ENCODE results near the gene SKP2. TPM values are rescaled to one million over a fixed set of nuclear protein-coding genes. Genes with fewer than 3 reads are reported as not detected.
"Not testable (repeated sequence)": the region's sequence is repeated elsewhere in the genome, so short reads cannot be mapped to it uniquely, and the experiment has no call there.

The SKP2 gene
- total and polyA plus RNA-seq, 4 donors = 4.6 to 28.2 (median 15.4) TPM

- no peak overlapping the region for H3K4me3 ChIP-seq (ENCODE audit: low read depth in 1 of 3, low read length in 3 of 3)
- peaks cover 0 to 9% (median 7%) of the 10 kb centered on the region in 4 donors for H3K4me1 ChIP-seq (ENCODE audit: control insufficient read depth in 4 of 4, insufficient read depth in 4 of 4, low read length in 3 of 4)
- no peak for DNase-seq (ENCODE audit: low spot score)
- H3K27me3 ChIP-seq (ENCODE audit: control insufficient read depth in 4 of 4, insufficient read depth in 4 of 4, low read length in 3 of 4) = no peaks in the 10 kb centered on the region
- TF ChIP-seq REST (IDR thresholded peaks at IDR 0.05) = no peak
- TF ChIP-seq FOXA1 (IDR thresholded peaks at IDR 0.05) = no peak
- TF ChIP-seq YY1 (IDR thresholded peaks at IDR 0.05) = no peak
- TF ChIP-seq SP1 (IDR thresholded peaks at IDR 0.05) = no peak
- no peak for TF ChIP-seq HNF4A (conservative IDR thresholded peaks at IDR 0.05)
- no peak for TF ChIP-seq ZBTB33 (IDR thresholded peaks at IDR 0.05)
- no peak for TF ChIP-seq JUND (IDR thresholded peaks at IDR 0.05)
- no peak for TF ChIP-seq ATF3 (IDR thresholded peaks at IDR 0.05)
- H3K9ac ChIP-seq (ENCODE audit: low read depth in 1 of 2, low read length in 2 of 2) = no peak overlapping the region
- peaks cover 0 to 57% (median 53%) of the 10 kb centered on the region in 4 donors for H3K36me3 ChIP-seq (ENCODE audit: control insufficient read depth in 4 of 4, insufficient read depth in 3 of 4, low read depth in 1 of 4, low read length in 3 of 4)
- H3K9me3 ChIP-seq (ENCODE audit: control insufficient read depth in 4 of 4, low read length in 3 of 4) = no peaks in the 10 kb centered on the region
- no peak overlapping the region for H3K27ac ChIP-seq (ENCODE audit: low read depth in 1 of 2, low read length in 2 of 2)
Observed at GRCh38 chr5:36198281-36198680, 46.4 kb downstream of the SKP2 start.

- not testable (repeated sequence) for H3K4me3 ChIP-seq (ENCODE audit: low read depth in 1 of 3, low read length in 3 of 3); H3K9me3 ChIP-seq (ENCODE audit: control insufficient read depth in 4 of 4, low read length in 3 of 4); H3K27me3 ChIP-seq (ENCODE audit: control insufficient read depth in 4 of 4, insufficient read depth in 4 of 4, low read length in 3 of 4); DNase-seq (ENCODE audit: low spot score); H3K9ac ChIP-seq (ENCODE audit: low read depth in 1 of 2, low read length in 2 of 2); H3K27ac ChIP-seq (ENCODE audit: low read depth in 1 of 2, low read length in 2 of 2); H3K4me1 ChIP-seq (ENCODE audit: control insufficient read depth in 4 of 4, insufficient read depth in 4 of 4, low read length in 3 of 4)
- H3K36me3 ChIP-seq (ENCODE audit: control insufficient read depth in 4 of 4, insufficient read depth in 3 of 4, low read depth in 1 of 4, low read length in 3 of 4) = peaks cover 0 to 61% (median 55%) of the 10 kb centered on the region in 4 donors
- WGBS = 92% methylated on average over 2 of the region's 3 CpGs
Observed at GRCh38 chr5:36198783-36199182, 46.9 kb downstream of the SKP2 start.

- Histone ChIP-seq H3K27me3 (ENCODE audit: control insufficient read depth in 4 of 4, insufficient read depth in 4 of 4, low read length in 3 of 4) (no peaks in the 10 kb centered on the region), H3K4me3 (ENCODE audit: low read depth in 1 of 3, low read length in 3 of 3) (no peak overlapping the region), H3K4me1 (ENCODE audit: control insufficient read depth in 4 of 4, insufficient read depth in 4 of 4, low read length in 3 of 4) (peaks cover 0 to 4% (median 0%) of the 10 kb centered on the region in 4 donors), H3K9ac (ENCODE audit: low read depth in 1 of 2, low read length in 2 of 2) (no peak overlapping the region), H3K9me3 (ENCODE audit: control insufficient read depth in 4 of 4, low read length in 3 of 4) (no peaks in the 10 kb centered on the region), H3K36me3 (ENCODE audit: control insufficient read depth in 4 of 4, insufficient read depth in 3 of 4, low read depth in 1 of 4, low read length in 3 of 4) (peaks cover 0 to 65% (median 58%) of the 10 kb centered on the region in 4 donors), H3K27ac (ENCODE audit: low read depth in 1 of 2, low read length in 2 of 2) (no peak overlapping the region)
- no peak for DNase-seq (ENCODE audit: low spot score)
- WGBS = 68% methylated on average over 2 of the region's 2 CpGs
- TF ChIP-seq RXRA (IDR thresholded peaks at IDR 0.05) = no peak
- no peak for TF ChIP-seq GABPA (IDR thresholded peaks at IDR 0.05 in 1 of 2, conservative IDR thresholded peaks at IDR 0.05 in 1 of 2)
- TF ChIP-seq FOXA2 (IDR thresholded peaks at IDR 0.05) = no peak
- TF ChIP-seq MAX (IDR thresholded peaks at IDR 0.05) = no peak
- TF ChIP-seq TAF1 (conservative IDR thresholded peaks at IDR 0.05) = no peak
- TF ChIP-seq SP1 (IDR thresholded peaks at IDR 0.05) = no peak
- no peak for TF ChIP-seq HNF4A (conservative IDR thresholded peaks at IDR 0.05)
- TF ChIP-seq JUND (IDR thresholded peaks at IDR 0.05) = no peak
- TF ChIP-seq REST (IDR thresholded peaks at IDR 0.05) = no peak
- no peak for TF ChIP-seq RAD21 (IDR thresholded peaks at IDR 0.05)
- TF ChIP-seq NR2F2 (IDR thresholded peaks at IDR 0.05) = no peak
- no peak for TF ChIP-seq ATF3 (IDR thresholded peaks at IDR 0.05)
- TF ChIP-seq YY1 (IDR thresholded peaks at IDR 0.05) = no peak
- TF ChIP-seq HNF4G (IDR thresholded peaks at IDR 0.05) = no peak
- no peak for TF ChIP-seq EGR1 (IDR thresholded peaks at IDR 0.05; ENCODE audit: low read depth in 2 of 2)
Observed at GRCh38 chr5:36199620-36200019, 47.7 kb downstream of the SKP2 start.
